ENCODE measurements around the gene COX6A2. TPM values are rescaled to one million over a fixed set of nuclear protein-coding genes. Genes with fewer than 3 reads are reported as not detected.

Gene COX6A2
- total RNA-seq, 1 experiment from 2014 or later = not detected

DNA sequence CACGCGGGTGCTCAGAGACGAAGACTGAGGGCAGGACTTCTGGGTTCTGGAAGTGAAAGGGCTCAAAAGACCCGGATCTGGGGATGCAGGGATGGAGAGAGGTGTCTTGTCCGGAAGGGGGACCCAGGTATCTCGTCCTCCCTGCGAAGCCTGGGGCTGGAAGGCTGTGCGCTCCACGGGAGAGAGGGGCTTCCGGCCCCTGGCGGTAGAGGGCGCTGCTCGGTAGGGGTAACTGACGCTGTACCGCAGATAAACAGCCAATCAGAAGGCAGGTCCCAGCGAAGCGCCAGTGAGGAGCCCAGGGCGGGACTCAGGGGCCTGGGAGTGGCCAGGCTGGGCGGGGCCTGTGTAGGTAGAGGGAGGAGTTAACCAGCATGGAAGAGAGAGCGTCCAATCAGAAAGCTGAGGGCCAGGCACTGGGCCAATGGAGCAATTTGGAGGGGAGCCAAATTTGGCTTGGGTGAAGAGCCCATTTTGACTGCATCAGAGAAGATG is 44.6 kb upstream of the COX6A2 start:
- H3K27ac ChIP-seq (ENCODE audit: low read length) = peak overlapping the region; percentile 81
- no peaks in the 10 kb centered on the region for H3K9me3 ChIP-seq (ENCODE audit: control insufficient read depth, insufficient read depth, low read depth, low read length)
- intact Hi-C loops (cut with micrococcal nuclease; ENCODE audit: unreplicated experiment) = loop anchor here (5.0 kb wide), 1 partner anchor 225 kb away; no protein-coding TSS in a partner anchor
- TSS peak; percentile 71 for BruUV-seq (replicated peaks)
- DNase-seq (ENCODE audit: low read depth, low spot score) (peak; percentile 60), ATAC-seq (peak; percentile 74)
- TF ChIP-seq TCF7L2 (IDR thresholded peaks at IDR 0.05; ENCODE audit: low read depth, low read length) = no peak
- TF ChIP-seq POLR2AphosphoS5 (IDR thresholded peaks at IDR 0.05; ENCODE audit: low read depth, low read length) = no peak; the same call in 1 of the 2 replicates
- TF ChIP-seq, protein P1, sequence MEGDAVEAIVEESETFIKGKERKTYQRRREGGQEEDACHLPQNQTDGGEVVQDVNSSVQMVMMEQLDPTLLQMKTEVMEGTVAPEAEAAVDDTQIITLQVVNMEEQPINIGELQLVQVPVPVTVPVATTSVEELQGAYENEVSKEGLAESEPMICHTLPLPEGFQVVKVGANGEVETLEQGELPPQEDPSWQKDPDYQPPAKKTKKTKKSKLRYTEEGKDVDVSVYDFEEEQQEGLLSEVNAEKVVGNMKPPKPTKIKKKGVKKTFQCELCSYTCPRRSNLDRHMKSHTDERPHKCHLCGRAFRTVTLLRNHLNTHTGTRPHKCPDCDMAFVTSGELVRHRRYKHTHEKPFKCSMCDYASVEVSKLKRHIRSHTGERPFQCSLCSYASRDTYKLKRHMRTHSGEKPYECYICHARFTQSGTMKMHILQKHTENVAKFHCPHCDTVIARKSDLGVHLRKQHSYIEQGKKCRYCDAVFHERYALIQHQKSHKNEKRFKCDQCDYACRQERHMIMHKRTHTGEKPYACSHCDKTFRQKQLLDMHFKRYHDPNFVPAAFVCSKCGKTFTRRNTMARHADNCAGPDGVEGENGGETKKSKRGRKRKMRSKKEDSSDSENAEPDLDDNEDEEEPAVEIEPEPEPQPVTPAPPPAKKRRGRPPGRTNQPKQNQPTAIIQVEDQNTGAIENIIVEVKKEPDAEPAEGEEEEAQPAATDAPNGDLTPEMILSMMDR (IDR thresholded peaks at IDR 0.05) = peak; percentile 86
- TF ChIP-seq SIN3A (IDR thresholded peaks at IDR 0.05; ENCODE audit: borderline replicate concordance, insufficient read depth, low read depth, low read length) = no peak
- TF ChIP-seq REST (IDR thresholded peaks at IDR 0.05; ENCODE audit: insufficient read depth in 1 of 2, low read depth in 2 of 2, low read length in 1 of 2) = no peak
- CTCF ChIA-PET = interaction anchor here (0.6 kb wide), 1 partner anchor 115 kb away, joined by 3 read pairs; no protein-coding TSS in a partner anchor
- H3K27me3 ChIP-seq (ENCODE audit: control insufficient read depth, insufficient read depth, low read length) = no peaks in the 10 kb centered on the region
- H3K4me3 ChIP-seq (ENCODE audit: low read depth in 2 of 2, low read length in 2 of 2) = peak overlapping the region; percentile 63 to 79
- peaks cover 6% of the 10 kb centered on the region; the same call in 1 of the 2 replicates for H3K4me1 ChIP-seq (ENCODE audit: control insufficient read depth, insufficient read depth, low read length)
- POLR2A ChIA-PET = interaction anchor here (0.7 kb wide), 1 partner anchor 218 kb away, joined by 7 read pairs; no protein-coding TSS in a partner anchor
- in situ Hi-C loops (cut with HindIII; ENCODE audit: low pct_unique_long_range_greater_than_20kb, low sequenced_read_pairs) = no loop called here
- peaks cover 3% of the 10 kb centered on the region; the same call in 1 of the 2 replicates for H3K36me3 ChIP-seq (ENCODE audit: control insufficient read depth, insufficient read depth, low read length)

- intact Hi-C loops (cut with micrococcal nuclease; ENCODE audit: unreplicated experiment) = loop anchor here (5.0 kb wide), 1 partner anchor 225 kb away; no protein-coding TSS in a partner anchor
- TF ChIP-seq SIN3A (IDR thresholded peaks at IDR 0.05; ENCODE audit: borderline replicate concordance, insufficient read depth, low read depth, low read length) = no peak
- TF ChIP-seq REST (IDR thresholded peaks at IDR 0.05; ENCODE audit: insufficient read depth in 1 of 2, low read depth in 2 of 2, low read length in 1 of 2) = no peak
- no peak for TF ChIP-seq TCF7L2 (IDR thresholded peaks at IDR 0.05; ENCODE audit: low read depth, low read length)
- TF ChIP-seq, protein P1 (IDR thresholded peaks at IDR 0.05) = no peak
- no peak for TF ChIP-seq POLR2AphosphoS5 (IDR thresholded peaks at IDR 0.05; ENCODE audit: low read depth, low read length)
- Histone ChIP-seq H3K4me3 (ENCODE audit: low read depth in 2 of 2, low read length in 2 of 2) (peak within 1 kb of the TSS; percentile 63 to 79), H3K4me1 (ENCODE audit: control insufficient read depth, insufficient read depth, low read length) (0 out of 2 replicates have a peak, but pooled peaks cover 4% of the 10 kb centered on the region), H3K27me3 (ENCODE audit: control insufficient read depth, insufficient read depth, low read length) (no peaks in the 10 kb centered on the region), H3K36me3 (ENCODE audit: control insufficient read depth, insufficient read depth, low read length) (peaks cover 3% of the 10 kb centered on the region; the same call in 1 of the 2 replicates), H3K27ac (ENCODE audit: low read length) (peak within 1 kb of the TSS; percentile 83), H3K9me3 (ENCODE audit: control insufficient read depth, insufficient read depth, low read depth, low read length) (no peaks in the 10 kb centered on the region)
- ChIA-PET CTCF (interaction anchor here (0.6 kb wide), 1 partner anchor 12 kb away, joined by 3 read pairs; the partner anchor contains the start of gene ARMC5), POLR2A (interaction anchor here (0.6 to 0.7 kb wide), 2 partner anchors 219 to 242 kb away, joined by 3 to 7 read pairs; no protein-coding TSS in a partner anchor)
- in situ Hi-C loops (cut with HindIII; ENCODE audit: low pct_unique_long_range_greater_than_20kb, low sequenced_read_pairs) = no loop called here
- no TSS peak for BruUV-seq (replicated peaks)
- no peak for DNase-seq (ENCODE audit: low read depth, low spot score)
- peak; percentile 67 for ATAC-seq
Measured at GRCh38 chr16:31471875-31472708, 43.9 kb upstream of the COX6A2 start, which contains the start of gene TGFB1I1. TGFB1I1 (plus strand) TSS chr16:31472152; CDS start chr16:31472189, 37 bp downstream.
